Karpas-422 (cell line): ENCODE data around the gene ZNF530. TPM values are rescaled to one million over a fixed set of nuclear protein-coding genes. Genes with fewer than 3 reads are reported as not detected.

Experiments used
- DNase-seq: peaks from one replicate; pipeline ENCODE4 v3.0.0-alpha.2; 2015
- H2AFZ ChIP-seq: fragments of 200-600 bp; sonication (generic); 2 replicates; pipeline ENCODE4 v1.6.1; 2014; ENCODE audit warnings: antibody characterized with exemption, low read length, mixed read lengths
- H3K27ac ChIP-seq: fragments of 200-600 bp; sonication (generic); 2 replicates; pipeline ENCODE4 v1.5.1; 2014; ENCODE audit warnings: mild to moderate bottlenecking, low read length, moderate library complexity
- H3K27me3 ChIP-seq: fragments of 200-600 bp; sonication (generic); 2 replicates; pipeline ENCODE4 v1.6.1; 2014; ENCODE audit warnings: low read length, mixed read lengths
- H3K36me3 ChIP-seq: fragments of 200-600 bp; sonication (generic); 2 replicates; pipeline ENCODE4 v1.6.1; 2014; ENCODE audit warnings: low read length, mixed read lengths; ENCODE audit not compliant: insufficient read depth
- H3K4me1 ChIP-seq: fragments of 200-600 bp; sonication (generic); 2 replicates; pipeline ENCODE4 v1.6.1; 2014; ENCODE audit warnings: mild to moderate bottlenecking, low read length, mixed read lengths
- H3K4me2 ChIP-seq: fragments of 200-600 bp; sonication (generic); 2 replicates; pipeline ENCODE4 v1.6.1; 2014; ENCODE audit warnings: low read length, low read depth, mild to moderate bottlenecking; ENCODE audit not compliant: poor library complexity, severe bottlenecking
- H3K4me3 ChIP-seq: fragments of 200-600 bp; sonication (generic); 2 replicates; pipeline ENCODE4 v1.5.1; 2014; ENCODE audit warnings: mild to moderate bottlenecking, antibody characterized with exemption, low read length, mixed read lengths
- H3K79me2 ChIP-seq: fragments of 200-600 bp; sonication (generic); 2 replicates; pipeline ENCODE4 v1.6.1; 2014; ENCODE audit warnings: mild to moderate bottlenecking, low read length, mixed read lengths
- H3K9ac ChIP-seq: fragments of 200-600 bp; sonication (generic); 2 replicates; pipeline ENCODE4 v1.6.0; 2014; ENCODE audit warnings: low read length
- H3K9me2 ChIP-seq: fragments of 200-600 bp; sonication (generic), shearing (Covaris generic); replicated peaks from 2 replicates; pipeline ENCODE4 v1.6.0; 2014; ENCODE audit warnings: mild to moderate bottlenecking, low read length, moderate library complexity; ENCODE audit not compliant: insufficient read depth
- H3K9me3 ChIP-seq: fragments of 300-700, 200-600 bp; sonication (generic); 2 replicates; pipeline ENCODE4 v1.6.1; 2014; ENCODE audit warnings: low read length, mixed read lengths
- H4K20me1 ChIP-seq: fragments of 200-600 bp; sonication (generic); 2 replicates; pipeline ENCODE4 v1.6.1; 2014; ENCODE audit warnings: mild to moderate bottlenecking, antibody characterized with exemption, low read length, low read depth; ENCODE audit not compliant: insufficient read depth
- total RNA-seq: library from RNA; depleted of rRNA; stranded (reverse); fragments of >200 nt; shearing (Covaris generic); gene quantifications from 2 replicates; pipeline ENCODE4 v1.2.3, GENCODE V29; 2014; ENCODE audit warnings: low replicate concordance

Gene ZNF530
- total RNA-seq, 1 experiment from 2014 or later = 7.7 TPM

GRCh38 chr19:57632987-57633831, 33.5 kb downstream of the ZNF530 start, which contains the start of gene ZNF211:
Gene ZNF211, plus strand, starts transcription at chr19:57633168. Its CDS starts 179 bp downstream, at chr19:57633347.
- Histone ChIP-seq H3K4me2 (peak within 1 kb of the TSS; percentile 96), H3K79me2 (peaks cover 29% of the 10 kb centered on the region), H3K27ac (no peak within 1 kb of the TSS), H3K9ac (peak within 1 kb of the TSS; percentile 92), H3K4me3 (peak within 1 kb of the TSS; percentile 95), H2AFZ (peak within 1 kb of the TSS; percentile 92), H3K9me2 (no peaks in the 10 kb centered on the region), H3K9me3 (peaks cover 33% of the 10 kb centered on the region), H3K4me1 (peaks cover 13% of the 10 kb centered on the region), H3K36me3 (peaks cover 44% of the 10 kb centered on the region), H4K20me1 (no peaks in the 10 kb centered on the region), H3K27me3 (no peaks in the 10 kb centered on the region)
- peak; percentile 99 for DNase-seq

- peaks cover 38% of the 10 kb centered on the region for H3K9me3 ChIP-seq
- peaks cover 33% of the 10 kb centered on the region for H3K79me2 ChIP-seq
- peak overlapping the region; percentile 95 for H3K4me3 ChIP-seq
- peak overlapping the region; percentile 92; the same call in 1 of the 2 replicates for H2AFZ ChIP-seq
- no peak overlapping the region for H3K27ac ChIP-seq
- H4K20me1 ChIP-seq = no peaks in the 10 kb centered on the region
- H3K9me2 ChIP-seq = no peaks in the 10 kb centered on the region
- peaks cover 49% of the 10 kb centered on the region for H3K36me3 ChIP-seq
- peaks cover 13% of the 10 kb centered on the region for H3K4me1 ChIP-seq
- no peaks in the 10 kb centered on the region for H3K27me3 ChIP-seq
- peak overlapping the region; percentile 96 for H3K4me2 ChIP-seq
- peak overlapping the region; percentile 92 for H3K9ac ChIP-seq
- no peak for DNase-seq
Observed at GRCh38 chr19:57633832-57634131, 34.1 kb downstream of the ZNF530 start.

DNA sequence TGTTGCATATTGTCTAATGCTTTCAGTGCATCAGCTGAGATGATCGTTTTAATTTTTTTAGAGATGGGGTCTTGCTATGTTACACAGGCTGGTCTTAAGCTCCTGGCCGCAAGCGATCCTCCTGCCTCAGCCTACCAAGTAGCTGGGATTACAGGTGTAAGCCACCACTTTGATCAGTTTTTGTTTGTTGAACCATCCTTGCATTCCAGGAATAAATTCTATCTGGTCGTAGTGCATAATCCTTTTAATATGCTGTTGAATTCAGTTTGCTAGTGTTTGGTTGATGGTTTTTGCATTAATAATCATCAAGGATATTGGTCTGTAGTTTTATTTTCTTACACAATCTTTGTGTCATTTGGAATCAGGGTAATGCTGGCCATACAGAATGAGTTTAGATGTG, 37.7 kb downstream of the ZNF530 start:
- Histone ChIP-seq H3K27me3 (no peaks in the 10 kb centered on the region), H3K4me1 (peaks cover 13% of the 10 kb centered on the region), H3K4me2 (no peak overlapping the region), H3K79me2 (peaks cover 37% of the 10 kb centered on the region), H3K9me2 (no peaks in the 10 kb centered on the region), H3K36me3 (peaks cover 82% of the 10 kb centered on the region), H3K4me3 (no peak overlapping the region), H4K20me1 (no peaks in the 10 kb centered on the region), H3K9me3 (peaks cover 64% of the 10 kb centered on the region), H2AFZ (no peak overlapping the region), H3K9ac (no peak overlapping the region), H3K27ac (no peak overlapping the region)
- no peak for DNase-seq

- H3K9ac ChIP-seq = no peak overlapping the region
- no peaks in the 10 kb centered on the region for H3K9me2 ChIP-seq
- H3K27ac ChIP-seq = no peak overlapping the region
- no peak for DNase-seq
- H4K20me1 ChIP-seq = no peaks in the 10 kb centered on the region
- H3K4me2 ChIP-seq = no peak overlapping the region
- H3K36me3 ChIP-seq = peaks cover 70% of the 10 kb centered on the region
- H2AFZ ChIP-seq = no peak overlapping the region
- H3K4me3 ChIP-seq = no peak overlapping the region; the same call in 1 of the 2 replicates
- H3K27me3 ChIP-seq = no peaks in the 10 kb centered on the region
- no peaks in the 10 kb centered on the region for H3K4me1 ChIP-seq
- H3K79me2 ChIP-seq = peaks cover 12% of the 10 kb centered on the region
- peaks cover 52% of the 10 kb centered on the region for H3K9me3 ChIP-seq
Observed at GRCh38 chr19:57641715-57642234, 42.1 kb downstream of the ZNF530 start.

GRCh38 chr19:57642396-57643046, 42.8 kb downstream of the ZNF530 start:
- Histone ChIP-seq H3K9me2 (no peaks in the 10 kb centered on the region), H3K9ac (no peak overlapping the region), H2AFZ (no peak overlapping the region), H3K4me3 (no peak overlapping the region), H3K9me3 (peaks cover 48% of the 10 kb centered on the region), H3K27me3 (no peaks in the 10 kb centered on the region), H3K36me3 (peaks cover 63% of the 10 kb centered on the region), H3K27ac (no peak overlapping the region), H3K79me2 (peaks cover 9% of the 10 kb centered on the region), H3K4me1 (no peaks in the 10 kb centered on the region), H4K20me1 (no peaks in the 10 kb centered on the region), H3K4me2 (no peak overlapping the region)
- no peak for DNase-seq

DNA sequence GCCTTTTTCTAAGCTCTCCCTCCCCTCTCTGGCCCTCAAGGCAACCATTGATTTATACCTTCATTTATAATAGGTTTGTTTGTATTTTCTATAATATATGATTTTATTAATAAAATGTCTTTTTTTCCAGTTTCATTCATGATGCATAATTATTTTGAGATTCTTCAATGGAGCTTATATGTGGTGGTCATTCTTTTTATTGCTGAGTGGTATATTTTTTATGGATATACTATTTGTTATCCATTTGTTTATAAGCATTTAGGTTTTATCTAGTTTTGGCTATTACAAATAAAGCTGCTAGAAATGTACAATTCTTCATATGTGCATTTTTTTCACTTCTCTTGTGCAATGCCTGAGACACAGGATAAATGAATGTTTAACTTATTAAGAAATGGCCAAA, 44.0 kb downstream of the ZNF530 start:
- no peak overlapping the region for H3K27ac ChIP-seq
- peaks cover 41% of the 10 kb centered on the region for H3K9me3 ChIP-seq

GRCh38 chr19:57648331-57649003, 48.8 kb downstream of the ZNF530 start:
- H3K9me2 ChIP-seq = no peaks in the 10 kb centered on the region
- no peaks in the 10 kb centered on the region for H3K79me2 ChIP-seq
- H3K36me3 ChIP-seq = peaks cover 4% of the 10 kb centered on the region
- DNase-seq = no peak
- H2AFZ ChIP-seq = no peak overlapping the region
- H4K20me1 ChIP-seq = no peaks in the 10 kb centered on the region
- no peak overlapping the region for H3K4me3 ChIP-seq
- H3K27ac ChIP-seq = no peak overlapping the region
- H3K9me3 ChIP-seq = no peaks in the 10 kb centered on the region
- H3K27me3 ChIP-seq = no peaks in the 10 kb centered on the region
- H3K9ac ChIP-seq = no peak overlapping the region
- no peak overlapping the region for H3K4me2 ChIP-seq
- no peaks in the 10 kb centered on the region for H3K4me1 ChIP-seq

More for the DNA sequence above, 44.0 kb downstream of the ZNF530 start:
- Histone ChIP-seq H3K9me2 (no peaks in the 10 kb centered on the region), H3K4me3 (no peak overlapping the region), H3K9ac (no peak overlapping the region), H3K36me3 (peaks cover 51% of the 10 kb centered on the region), H3K4me1 (no peaks in the 10 kb centered on the region), H2AFZ (no peak overlapping the region), H3K4me2 (no peak overlapping the region), H4K20me1 (no peaks in the 10 kb centered on the region), H3K79me2 (peaks cover 3% of the 10 kb centered on the region; the same call in 1 of the 2 replicates), H3K27me3 (no peaks in the 10 kb centered on the region)
- no peak for DNase-seq

- no peak overlapping the region for H2AFZ ChIP-seq
- peaks cover 7% of the 10 kb centered on the region; the same call in 1 of the 2 replicates for H3K9me3 ChIP-seq
- no peak overlapping the region for H3K4me3 ChIP-seq
Observed at GRCh38 chr19:57651654-57651996, 51.9 kb downstream of the ZNF530 start.

More at GRCh38 chr19:57651654-57651996, 51.9 kb downstream of the ZNF530 start:
- Histone ChIP-seq H3K9me2 (no peaks in the 10 kb centered on the region), H3K79me2 (no peaks in the 10 kb centered on the region), H3K4me2 (no peak overlapping the region), H3K27ac (no peak overlapping the region), H3K36me3 (no peaks in the 10 kb centered on the region; the same call in 1 of the 2 replicates), H3K9ac (no peak overlapping the region), H3K27me3 (no peaks in the 10 kb centered on the region), H4K20me1 (no peaks in the 10 kb centered on the region), H3K4me1 (no peaks in the 10 kb centered on the region)
- DNase-seq = no peak
